ENCODE measurements around the gene BUB1B. TPM values are rescaled to one million over a fixed set of nuclear protein-coding genes. Genes with fewer than 3 reads are reported as not detected.
"Not testable (repeated sequence)": the region's sequence is repeated elsewhere in the genome, so short reads cannot be mapped to it uniquely, and the experiment has no call there.

BUB1B gene
- total RNA-seq, 1 donor from 2014 or later, result 0.79 TPM

- no peak for DNase-seq (ENCODE audit: low read depth)
- no peaks in the 10 kb centered on the region for H3K36me3 ChIP-seq (ENCODE audit: control insufficient read depth, insufficient read depth, low read length)
- FAIRE-seq, result no peak
- H3K27me3 ChIP-seq (ENCODE audit: control insufficient read depth, insufficient read depth, low read length), result no peaks in the 10 kb centered on the region
- no peak for TF ChIP-seq CTCF (IDR thresholded peaks at IDR 0.05; ENCODE audit: insufficient read depth, low read length, severe bottlenecking)
- no peak overlapping the region for H3K4me3 ChIP-seq (ENCODE audit: low read depth, low read length)
Measured at GRCh38 chr15:40136470-40137302, 24.2 kb upstream of the BUB1B start.

GRCh38 chr15:40137303-40138200 is 23.3 kb upstream of the BUB1B start:
- no peak for TF ChIP-seq CTCF (IDR thresholded peaks at IDR 0.05; ENCODE audit: insufficient read depth, low read length, severe bottlenecking)
- no peak overlapping the region for H3K4me3 ChIP-seq (ENCODE audit: low read depth, low read length)
- H3K36me3 ChIP-seq (ENCODE audit: control insufficient read depth, insufficient read depth, low read length), result no peaks in the 10 kb centered on the region
- DNase-seq (ENCODE audit: low read depth), result no peak
- FAIRE-seq, result no peak
- no peaks in the 10 kb centered on the region for H3K27me3 ChIP-seq (ENCODE audit: control insufficient read depth, insufficient read depth, low read length)

GRCh38 chr15:40138201-40138570 is 22.7 kb upstream of the BUB1B start:
- not testable (repeated sequence) for FAIRE-seq; DNase-seq (ENCODE audit: low read depth); H3K4me3 ChIP-seq (ENCODE audit: low read depth, low read length); H3K36me3 ChIP-seq (ENCODE audit: control insufficient read depth, insufficient read depth, low read length); H3K27me3 ChIP-seq (ENCODE audit: control insufficient read depth, insufficient read depth, low read length)

- Histone ChIP-seq H3K4me3 (ENCODE audit: low read depth, low read length) (no peak overlapping the region), H3K36me3 (ENCODE audit: control insufficient read depth, insufficient read depth, low read length) (no peaks in the 10 kb centered on the region), H3K27me3 (ENCODE audit: control insufficient read depth, insufficient read depth, low read length) (no peaks in the 10 kb centered on the region)
- FAIRE-seq (no peak), DNase-seq (ENCODE audit: low read depth) (no peak)
- TF ChIP-seq CTCF (IDR thresholded peaks at IDR 0.05; ENCODE audit: insufficient read depth, low read length, severe bottlenecking), result no peak
Measured at GRCh38 chr15:40142428-40142827, 18.4 kb upstream of the BUB1B start.

- Histone ChIP-seq H3K36me3 (ENCODE audit: control insufficient read depth, insufficient read depth, low read length) (no peaks in the 10 kb centered on the region), H3K4me3 (ENCODE audit: low read depth, low read length) (no peak overlapping the region), H3K27me3 (ENCODE audit: control insufficient read depth, insufficient read depth, low read length) (no peaks in the 10 kb centered on the region)
- TF ChIP-seq CTCF (IDR thresholded peaks at IDR 0.05; ENCODE audit: insufficient read depth, low read length, severe bottlenecking), result no peak
- peak; percentile 86 for FAIRE-seq
- DNase-seq (ENCODE audit: low read depth), result peak; percentile 77
Measured at GRCh38 chr15:40146037-40146436, 14.8 kb upstream of the BUB1B start.

- no peak for TF ChIP-seq CTCF (IDR thresholded peaks at IDR 0.05; ENCODE audit: insufficient read depth, low read length, severe bottlenecking)
- no peaks in the 10 kb centered on the region for H3K36me3 ChIP-seq (ENCODE audit: control insufficient read depth, insufficient read depth, low read length)
- DNase-seq (ENCODE audit: low read depth) (no peak), FAIRE-seq (no peak)
- no peaks in the 10 kb centered on the region for H3K27me3 ChIP-seq (ENCODE audit: control insufficient read depth, insufficient read depth, low read length)
- H3K4me3 ChIP-seq (ENCODE audit: low read depth, low read length), result no peak overlapping the region
Measured at GRCh38 chr15:40149339-40149738, 11.5 kb upstream of the BUB1B start.

Data from bronchial epithelial cell (primary cell).